IPS DF 6.9 (cell line): Measurements from ENCODE around the gene GPR180.
A peak's percentile ranks its signal among the peaks of the same experiment; 100 is the strongest.

ENCODE experiments used
- DNase-seq: peaks from one replicate; pipeline ENCODE4 v3.0.0-alpha.2; 2013; ENCODE audit warnings: low read depth, low spot score
- H3K27ac ChIP-seq: one replicate; pipeline ENCODE4 v1.5.1; 2013; ENCODE audit warnings: low read length, control low read depth
- H3K27me3 ChIP-seq: 2 replicates; pipeline ENCODE4 v1.6.1; 2013; ENCODE audit warnings: mild to moderate bottlenecking, low read length; ENCODE audit not compliant: control insufficient read depth, insufficient read depth
- H3K36me3 ChIP-seq: 2 replicates; pipeline ENCODE4 v1.6.1; 2013; ENCODE audit warnings: low read length; ENCODE audit not compliant: control insufficient read depth, insufficient read depth
- H3K4me1 ChIP-seq: 2 replicates; pipeline ENCODE4 v1.6.1; 2013; ENCODE audit warnings: low read length; ENCODE audit not compliant: control insufficient read depth, insufficient read depth
- H3K4me3 ChIP-seq: 2 replicates; pipeline ENCODE4 v1.5.1; 2013; ENCODE audit warnings: mild to moderate bottlenecking, low read length
- H3K9me3 ChIP-seq: 2 replicates; pipeline ENCODE4 v1.6.1; 2013; ENCODE audit warnings: low read length, inconsistent platforms; ENCODE audit not compliant: control insufficient read depth, insufficient read depth
- WGBS: extraction: QIAGEN DNeasy Blood & Tissue Kit; methylation state at CpG from one replicate; pipeline ENCODE4 v1.1.7; 2013; ENCODE audit warnings: mixed read lengths, missing lambda C conversion rate; ENCODE audit not compliant: insufficient read length, insufficient coverage; 5-methylcytosine and 5-hydroxymethylcytosine counted together

Gene GPR180

GRCh38 chr13:94662274-94662945 lies 60.8 kb downstream of the GPR180 start:
- Histone ChIP-seq H3K27me3 (no peaks in the 10 kb centered on the region), H3K4me1 (0 out of 2 replicates have a peak, but pooled peaks cover 2% of the 10 kb centered on the region), H3K9me3 (no peaks in the 10 kb centered on the region), H3K36me3 (no peaks in the 10 kb centered on the region), H3K4me3 (no peak overlapping the region), H3K27ac (no peak overlapping the region)
- WGBS, result no CpG with 5 or more reads among the region's 12 CpGs
- DNase-seq, result no peak

- no peak overlapping the region for H3K4me3 ChIP-seq
- H3K9me3 ChIP-seq, result no peaks in the 10 kb centered on the region
Observed at GRCh38 chr13:94664889-94665288, 63.2 kb downstream of the GPR180 start.

GRCh38 chr13:94666065-94666464 lies 64.4 kb downstream of the GPR180 start:
- Histone ChIP-seq H3K4me1 (0 out of 2 replicates have a peak, but pooled peaks cover 2% of the 10 kb centered on the region), H3K27me3 (no peaks in the 10 kb centered on the region), H3K9me3 (no peaks in the 10 kb centered on the region), H3K4me3 (no peak overlapping the region), H3K36me3 (no peaks in the 10 kb centered on the region), H3K27ac (no peak overlapping the region)
- WGBS, result no CpG with 5 or more reads among the region's 7 CpGs
- DNase-seq, result no peak

More at GRCh38 chr13:94664889-94665288, 63.2 kb downstream of the GPR180 start:
- DNase-seq, result no peak
- H3K27ac ChIP-seq, result no peak overlapping the region
- H3K4me1 ChIP-seq, result 0 out of 2 replicates have a peak, but pooled peaks cover 2% of the 10 kb centered on the region
- H3K36me3 ChIP-seq, result no peaks in the 10 kb centered on the region
- WGBS, result no CpG with 5 or more reads among the region's 7 CpGs
- H3K27me3 ChIP-seq, result no peaks in the 10 kb centered on the region

- no peaks in the 10 kb centered on the region for H3K27me3 ChIP-seq
- no peaks in the 10 kb centered on the region for H3K9me3 ChIP-seq
- H3K27ac ChIP-seq, result no peak overlapping the region
- H3K4me3 ChIP-seq, result no peak overlapping the region
- no peak for DNase-seq
- no peaks in the 10 kb centered on the region for H3K36me3 ChIP-seq
- no CpG with 5 or more reads among the region's 2 CpGs for WGBS
- 0 out of 2 replicates have a peak, but pooled peaks cover 2% of the 10 kb centered on the region for H3K4me1 ChIP-seq
Observed at GRCh38 chr13:94667190-94667589, 65.5 kb downstream of the GPR180 start.

GRCh38 chr13:94672400-94672799 lies 70.7 kb downstream of the GPR180 start:
- Histone ChIP-seq H3K9me3 (no peaks in the 10 kb centered on the region), H3K27ac (no peak overlapping the region), H3K4me3 (no peak overlapping the region), H3K4me1 (no peaks in the 10 kb centered on the region), H3K36me3 (no peaks in the 10 kb centered on the region), H3K27me3 (no peaks in the 10 kb centered on the region)
- DNase-seq, result no peak
- WGBS, result no CpG with 5 or more reads among the region's 2 CpGs

- no peak overlapping the region for H3K4me3 ChIP-seq
- H3K9me3 ChIP-seq, result no peaks in the 10 kb centered on the region
- no peak overlapping the region for H3K27ac ChIP-seq
- peaks cover 2% of the 10 kb centered on the region; the same call in 1 of the 2 replicates for H3K4me1 ChIP-seq
- DNase-seq, result no peak
- no peaks in the 10 kb centered on the region for H3K36me3 ChIP-seq
- WGBS, result 100% methylated on average over 1 of the region's 5 CpGs
- no peaks in the 10 kb centered on the region for H3K27me3 ChIP-seq
Observed at GRCh38 chr13:94673851-94674250, 72.2 kb downstream of the GPR180 start.

- Histone ChIP-seq H3K4me3 (no peak overlapping the region), H3K27me3 (no peaks in the 10 kb centered on the region), H3K4me1 (peaks cover 2% of the 10 kb centered on the region; the same call in 1 of the 2 replicates), H3K9me3 (no peaks in the 10 kb centered on the region), H3K27ac (no peak overlapping the region), H3K36me3 (no peaks in the 10 kb centered on the region)
- DNase-seq, result peak; percentile 58
- WGBS, result no CpG with 5 or more reads among the region's 5 CpGs
Observed at GRCh38 chr13:94674609-94675348, 73.1 kb downstream of the GPR180 start.

- Histone ChIP-seq H3K36me3 (no peaks in the 10 kb centered on the region), H3K27ac (no peak overlapping the region), H3K4me1 (peaks cover 2% of the 10 kb centered on the region; the same call in 1 of the 2 replicates), H3K4me3 (no peak overlapping the region), H3K9me3 (no peaks in the 10 kb centered on the region), H3K27me3 (no peaks in the 10 kb centered on the region)
- WGBS, result no CpG with 5 or more reads among the region's 2 CpGs
- no peak for DNase-seq
Observed at GRCh38 chr13:94677799-94678198, 76.1 kb downstream of the GPR180 start.

GRCh38 chr13:94678845-94679244 lies 77.2 kb downstream of the GPR180 start:
- Histone ChIP-seq H3K36me3 (no peaks in the 10 kb centered on the region), H3K9me3 (no peaks in the 10 kb centered on the region), H3K27ac (no peak overlapping the region), H3K27me3 (no peaks in the 10 kb centered on the region), H3K4me1 (peaks cover 2% of the 10 kb centered on the region; the same call in 1 of the 2 replicates), H3K4me3 (no peak overlapping the region)
- WGBS, result no CpG with 5 or more reads among the region's 2 CpGs
- DNase-seq, result no peak

GRCh38 chr13:94679614-94680013 lies 78.0 kb downstream of the GPR180 start:
- Histone ChIP-seq H3K4me3 (no peak overlapping the region), H3K36me3 (no peaks in the 10 kb centered on the region), H3K27ac (no peak overlapping the region), H3K4me1 (peaks cover 2% of the 10 kb centered on the region; the same call in 1 of the 2 replicates), H3K9me3 (no peaks in the 10 kb centered on the region), H3K27me3 (no peaks in the 10 kb centered on the region)
- no CpG with 5 or more reads among the region's 6 CpGs for WGBS
- DNase-seq, result no peak
